NCI-H1436 treated with DMSO at 0.1 percent for 48 hours (cell line): ENCODE results near the gene SEC14L1.
"Not testable (repeated sequence)": the region's sequence is repeated elsewhere in the genome, so short reads cannot be mapped to it uniquely, and the experiment has no call there.

ENCODE experiments used
- DNase-seq: peaks from one replicate; lab custom pipeline; 2025; lab: John Stamatoyannopoulos, UW

Gene SEC14L1

DNA sequence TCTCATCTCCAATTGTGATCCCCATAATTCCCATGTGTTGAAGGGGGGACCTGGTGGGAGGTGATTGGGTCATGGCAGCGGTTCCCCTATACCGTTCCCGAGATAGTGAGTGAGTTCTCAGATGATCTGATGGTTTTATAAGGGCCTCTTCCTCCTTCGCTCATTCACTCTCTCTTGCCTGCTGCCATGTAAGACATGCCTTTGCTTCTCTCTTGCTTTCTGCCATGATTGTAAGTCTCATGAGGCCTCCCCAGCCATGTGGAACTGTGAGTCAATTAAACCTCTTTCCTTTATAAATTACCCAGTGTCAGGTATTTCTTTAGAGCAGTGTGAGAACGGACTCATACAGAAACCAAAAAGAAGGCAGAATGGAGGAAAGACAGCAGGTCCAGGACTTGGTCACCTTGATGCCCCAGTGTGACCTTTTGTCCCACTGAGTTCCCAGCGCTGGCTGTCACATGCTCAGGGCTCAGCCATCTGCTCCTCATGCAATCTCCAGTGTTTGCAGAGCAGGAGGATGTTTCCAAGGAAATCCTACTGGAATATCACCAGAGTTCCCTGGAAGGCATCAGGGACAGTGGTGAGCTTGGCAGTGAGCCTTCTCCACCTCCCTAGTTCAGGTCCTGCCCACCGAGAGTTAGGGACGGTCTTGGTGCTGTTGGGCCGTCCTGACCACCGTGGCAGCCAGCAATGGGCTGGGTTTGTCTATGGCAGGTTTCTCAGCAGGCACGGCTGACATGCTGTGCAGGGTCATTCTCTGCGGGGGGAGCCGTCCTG lies 96.7 kb downstream of the SEC14L1 start:
- no peak for DNase-seq

- DNase-seq = no peak
Measured at GRCh38 chr17:77240976-77241375, 100.2 kb downstream of the SEC14L1 start.

DNA sequence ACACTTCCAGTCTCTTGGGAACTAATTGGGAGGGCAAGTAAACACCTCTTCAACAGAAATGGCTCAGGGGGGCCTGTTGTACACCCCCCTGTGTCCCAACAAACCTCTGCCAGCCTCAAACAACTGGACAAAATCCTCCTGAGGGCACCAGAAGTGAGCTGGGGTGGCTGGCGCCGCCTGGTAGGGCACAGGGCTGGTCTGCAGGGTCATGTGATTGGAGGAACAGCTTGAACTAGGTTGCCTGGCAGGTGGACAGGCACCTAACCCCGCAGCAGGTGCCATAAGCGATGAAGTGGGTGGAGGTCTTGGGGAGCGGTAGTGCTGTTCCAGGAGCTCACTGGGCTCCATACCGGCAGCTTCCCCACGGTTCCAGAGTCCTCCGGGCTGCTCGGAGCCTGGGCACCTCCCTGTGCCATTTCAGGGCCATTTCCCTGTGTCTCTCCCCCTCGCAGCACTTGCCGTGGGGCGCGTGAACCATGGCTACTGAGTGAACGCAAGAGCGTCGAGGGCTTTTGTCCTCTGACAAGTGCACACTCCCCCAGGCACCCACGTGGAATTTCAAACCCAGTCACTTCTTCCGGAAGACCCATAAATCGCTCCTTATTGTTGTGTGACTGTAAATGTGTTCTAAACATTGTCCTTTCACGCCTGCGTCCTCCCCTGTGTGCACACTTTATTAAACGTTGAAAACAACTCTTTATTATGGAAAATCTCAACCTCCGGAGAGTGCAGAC lies 101.5 kb downstream of the SEC14L1 start:
- no peak for DNase-seq

GRCh38 chr17:77245162-77245926 lies 104.6 kb downstream of the SEC14L1 start:
- no peak for DNase-seq

- DNase-seq = no peak
Measured at GRCh38 chr17:77246110-77247047, 105.6 kb downstream of the SEC14L1 start.

DNA sequence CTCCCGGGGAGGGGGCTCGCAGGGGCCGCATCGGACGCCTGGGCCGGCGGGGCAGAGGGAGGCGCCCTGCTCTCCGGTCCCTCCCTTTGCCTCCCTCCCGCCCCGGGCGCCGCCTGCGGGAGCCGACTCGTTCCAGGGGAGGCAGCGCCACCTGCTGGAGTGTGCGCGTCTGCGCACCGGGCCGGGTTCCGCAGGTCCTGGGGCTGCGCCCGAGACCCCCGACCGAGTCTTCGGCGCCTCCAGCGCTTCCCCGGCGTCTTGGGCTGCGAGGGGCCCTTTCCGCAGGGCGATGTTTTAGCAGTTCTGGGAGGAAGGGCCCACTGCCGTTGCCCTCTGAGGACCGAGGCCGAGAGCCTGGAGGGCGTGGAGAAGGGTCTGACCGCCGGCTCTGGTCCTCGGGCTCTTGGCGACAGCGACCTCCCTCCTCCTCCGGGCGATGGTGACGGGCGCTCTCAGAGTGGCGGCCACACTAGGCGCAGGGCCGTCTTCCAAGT lies 106.3 kb downstream of the SEC14L1 start:
- peak; percentile 33 for DNase-seq

GRCh38 chr17:77247609-77248008 lies 106.8 kb downstream of the SEC14L1 start:
- no peak for DNase-seq

- no peak for DNase-seq
Measured at GRCh38 chr17:77248216-77249114, 107.7 kb downstream of the SEC14L1 start.

DNA sequence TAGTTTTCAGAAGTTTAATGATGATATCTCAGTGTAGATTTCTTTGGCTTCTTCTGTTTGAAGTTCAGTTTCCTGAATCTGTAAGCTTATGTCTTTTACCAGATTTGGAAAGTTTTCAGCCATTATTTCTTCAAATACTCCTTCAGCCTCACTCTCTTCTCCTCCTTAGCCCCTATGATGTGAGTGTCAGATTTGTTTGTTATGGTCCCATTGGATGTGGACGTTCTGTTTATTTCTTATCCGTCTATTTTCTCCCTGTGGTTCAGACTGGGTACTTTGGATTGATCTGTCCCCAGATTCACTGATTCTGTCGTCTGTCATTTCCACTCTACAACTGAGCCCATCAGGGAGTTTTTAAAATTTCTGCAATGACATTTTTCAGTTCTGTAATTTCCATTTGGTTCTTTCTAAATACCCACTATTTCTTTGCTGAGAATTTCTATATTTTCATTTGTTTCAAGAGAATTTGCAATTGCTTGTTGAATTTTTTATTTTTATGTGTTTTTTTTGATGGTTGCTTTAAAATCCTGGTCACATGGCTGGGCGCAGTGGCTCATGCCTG lies 110.9 kb downstream of the SEC14L1 start:
- no peak for DNase-seq

DNA sequence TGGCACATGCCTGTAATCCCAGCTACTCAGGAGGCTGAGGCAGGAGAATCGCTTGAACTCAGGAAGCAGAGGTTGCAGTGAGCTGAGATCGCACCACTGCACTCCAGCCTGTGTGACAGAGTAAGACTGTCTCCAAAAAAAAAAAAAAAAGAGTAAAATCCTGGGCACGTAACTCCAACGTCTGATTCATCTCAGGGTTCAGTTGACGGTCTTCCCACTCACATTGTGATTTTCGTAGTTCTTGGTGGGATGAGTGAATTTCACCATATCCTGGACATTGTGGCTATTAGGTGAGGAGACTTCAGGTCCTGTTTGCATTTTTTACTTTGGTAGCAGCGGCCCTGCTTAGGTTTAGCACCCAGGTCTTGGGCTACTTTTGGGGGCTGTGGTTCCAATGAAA lies 111.5 kb downstream of the SEC14L1 start:
- DNase-seq = not testable (repeated sequence)

DNA sequence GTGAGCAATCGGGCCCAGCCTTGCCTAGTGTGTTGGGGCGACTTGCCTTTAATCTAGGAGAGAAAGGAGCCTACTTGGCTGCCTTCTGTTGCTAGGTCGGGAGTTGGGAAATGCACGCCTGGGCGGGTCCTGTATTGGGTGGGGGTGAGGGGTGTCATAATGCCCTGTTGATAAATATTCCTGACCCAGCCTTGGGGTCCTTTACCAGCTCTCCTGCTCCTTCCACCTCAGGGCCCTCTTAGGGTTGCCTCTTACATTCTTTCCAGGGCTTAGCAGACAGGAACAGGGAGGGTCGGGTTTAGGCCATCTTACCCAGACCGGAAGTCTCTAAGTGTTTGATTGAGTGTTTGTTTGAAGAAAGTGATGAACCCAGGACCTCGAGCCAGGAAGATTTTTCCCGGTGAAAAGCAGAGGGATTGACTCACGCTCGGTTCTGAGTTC lies 112.9 kb downstream of the SEC14L1 start:
- DNase-seq = no peak

GRCh38 chr17:77254951-77255825 lies 114.4 kb downstream of the SEC14L1 start:
- no peak for DNase-seq

DNA sequence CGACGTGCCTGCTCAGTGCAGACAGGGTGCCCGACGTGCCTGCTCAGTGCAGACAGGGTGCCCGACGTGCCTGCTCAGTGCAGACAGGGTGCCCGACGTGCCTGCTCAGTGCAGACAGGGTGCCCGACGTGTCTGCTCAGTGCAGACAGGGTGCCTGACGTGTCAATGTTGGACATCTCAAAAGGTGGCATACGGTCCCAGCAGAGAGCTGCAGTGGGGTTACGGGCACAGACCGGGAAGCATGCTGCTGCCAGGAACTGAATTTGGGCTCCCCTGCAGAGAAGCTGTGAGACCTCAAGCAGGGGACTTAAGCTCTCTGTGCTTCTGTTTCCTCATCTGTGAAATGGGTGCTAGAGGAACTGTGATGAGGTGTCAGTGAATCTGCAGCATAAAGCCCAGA lies 115.2 kb downstream of the SEC14L1 start:
- DNase-seq = not testable (repeated sequence)

- no peak for DNase-seq
Measured at GRCh38 chr17:77256710-77257109, 115.9 kb downstream of the SEC14L1 start.

DNA sequence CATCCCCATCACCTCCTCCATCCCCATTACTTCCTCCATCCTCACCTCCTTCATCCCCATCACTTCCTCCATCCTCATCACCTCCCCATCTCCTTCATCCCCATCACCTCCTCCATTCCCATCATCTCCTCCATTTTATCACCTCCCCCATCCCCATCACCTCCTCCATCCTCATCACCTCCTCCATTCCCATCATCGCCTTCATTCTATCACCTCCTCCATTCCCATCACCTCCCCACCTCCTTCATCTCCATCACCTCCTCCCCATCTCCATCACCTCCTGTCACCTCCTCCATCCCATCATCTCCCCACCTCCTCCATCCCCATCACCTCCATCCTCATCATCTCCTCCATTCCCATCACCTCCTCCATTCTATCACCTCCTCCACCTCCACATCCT lies 116.4 kb downstream of the SEC14L1 start:
- no peak for DNase-seq

GRCh38 chr17:77257596-77258458 lies 117.1 kb downstream of the SEC14L1 start:
- no peak for DNase-seq

DNA sequence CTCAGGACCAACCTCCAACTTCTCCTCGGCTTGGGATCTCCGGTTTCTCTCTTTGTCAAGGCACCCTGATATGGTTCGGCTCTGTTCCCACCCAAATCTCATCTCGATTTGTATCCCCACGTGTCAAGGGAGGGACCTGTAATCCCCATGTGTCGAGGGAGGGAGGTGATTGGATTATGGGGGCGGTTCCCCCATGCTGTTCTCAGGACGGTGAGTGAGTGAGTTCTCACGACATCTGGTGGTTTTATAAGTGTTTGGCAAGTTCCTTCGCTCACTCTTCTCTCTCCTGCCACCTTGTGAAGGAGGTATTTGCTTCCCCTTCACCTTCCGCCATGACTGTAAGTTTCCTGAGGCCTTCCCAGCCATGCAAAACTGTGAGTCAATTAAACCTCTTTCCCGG lies 117.9 kb downstream of the SEC14L1 start:
- no peak for DNase-seq
